Heart left ventricle (tissue), 13 donors: Measurements from ENCODE around the gene MRE11.

Experiments used
- CTCF ChIP-seq, 12 donors: fragments of 200-600 bp; sonication (generic) in 4 of 12; IDR thresholded peaks; one replicate each; pipeline versions ENCODE4 v1.5.0 to v1.8.0; 2018 to 2022; ENCODE audit warnings: antibody characterized with exemption in 12 of 12, mild to moderate bottlenecking in 5 of 12
- POLR2A ChIP-seq, 2 donors: fragments of 450-650 bp; IDR thresholded peaks; one replicate each; pipeline ENCODE4 v1.6.1; 2017; ENCODE audit warnings: antibody characterized with exemption in 2 of 2, mild to moderate bottlenecking in 2 of 2, moderate library complexity in 2 of 2
- donor health status: ischemic (EF 13 %, LVEDD 7.1; RV severe dilation, severe dysfunction).
- donor health status: DM: no; HTN: yes; CAD: no.
- donor health status: DM: no; HTN: no; CAD: no.
- donor health status: ischemic (EF 25% LVEDD 6.9; RV normal size, moderate dysfunction).
- donor health status: ischemic (EF 25% LVEDD 5.7; RV mildly dilated, moderate dysfunction).
- donor health status: ischemic (EF 35%, LVEDD 5.7; RV mildly dilated, moderate dysfunction).
- donor health status: nonischemic (EF 11% LVEDD 7.7; RV severe dilation, severe dysfunction).
- donor health status: DM: yes; HTN: yes; CAD: no.
- donor health status: PGD.
- donor health status: ischemic (EF 29% LVEDD 5.4; RV normal size, mild dysfunction).
- donor health status: nonischemic (EF 23%, LVEDD 6.1; RV moderate dilation, normal function).

DNA sequence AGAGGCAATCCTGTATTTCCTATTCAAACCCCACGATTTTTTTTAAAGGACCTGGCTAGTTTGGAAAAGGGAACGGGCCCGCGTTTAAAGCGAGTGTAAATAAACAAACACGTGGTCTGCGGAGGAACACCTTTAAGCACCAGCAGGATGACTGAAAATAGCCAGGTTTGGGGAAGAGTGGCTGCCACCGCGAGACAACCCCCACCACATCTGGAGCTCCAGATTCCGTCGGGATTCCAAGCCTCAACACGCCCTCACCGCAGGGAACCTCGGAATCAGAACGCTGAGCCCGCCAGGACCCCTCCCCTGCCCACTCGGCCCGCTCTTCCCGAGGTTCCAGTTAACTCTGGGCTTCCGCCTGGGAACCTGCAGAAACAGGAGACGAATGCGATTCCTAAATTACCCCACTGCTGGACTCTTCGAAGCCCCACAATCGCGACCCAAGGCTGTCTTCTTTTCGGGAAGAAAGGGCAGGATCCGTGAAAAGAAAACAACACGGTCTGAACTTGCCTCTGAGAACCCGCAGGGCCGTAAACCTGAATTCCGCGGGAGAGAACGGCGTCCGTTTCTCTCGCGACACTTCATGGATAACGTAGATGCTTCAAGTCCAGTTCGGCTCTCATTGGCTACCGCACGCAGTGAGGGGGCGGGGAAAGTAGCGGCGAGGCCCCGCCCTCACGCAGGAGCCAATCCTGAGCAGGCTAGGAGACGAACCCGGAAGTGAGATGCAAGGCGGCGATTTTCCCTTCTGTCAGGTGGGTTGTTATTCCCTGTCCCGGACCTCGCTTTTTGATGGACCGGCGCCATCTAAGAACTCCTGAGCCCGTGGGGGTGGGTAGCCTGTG, at the start of gene MRE11, which contains the start of gene ANKRD49:
- TF ChIP-seq CTCF (IDR thresholded peaks at IDR 0.05), result no peak
- peak in 1 of 2 donors; percentile 66 for TF ChIP-seq POLR2A (IDR thresholded peaks at IDR 0.05)
